Measurements from ENCODE around the gene SELENOI. TPM values are rescaled to one million over a fixed set of nuclear protein-coding genes. Genes with fewer than 3 reads are reported as not detected.
"Not testable (repeated sequence)": the region's sequence is repeated elsewhere in the genome, so short reads cannot be mapped to it uniquely, and the experiment has no call there.

SELENOI gene
- total RNA-seq, 1 donor from 2014 or later, result 41.2 TPM

GRCh38 chr2:26352892-26353291 lies 6.9 kb downstream of the SELENOI start:
- H3K36me3 Mint-ChIP-seq (ENCODE audit: low read depth), result peaks cover 5% of the 10 kb centered on the region
- H3K4me1 Mint-ChIP-seq, result peaks cover 23% of the 10 kb centered on the region
- TF ChIP-seq CTCF (conservative IDR thresholded peaks at IDR 0.05), result no peak
- H3K9me3 Mint-ChIP-seq, result no peaks in the 10 kb centered on the region
- DNase-seq (ENCODE audit: low read depth, low spot score), result no peak
- no peak overlapping the region for H3K4me3 Mint-ChIP-seq
- no peaks in the 10 kb centered on the region for H3K27me3 Mint-ChIP-seq (ENCODE audit: low read depth)
- no peak overlapping the region for H3K27ac Mint-ChIP-seq (ENCODE audit: unreplicated experiment)

GRCh38 chr2:26354469-26354868 lies 8.5 kb downstream of the SELENOI start:
- H3K4me3 Mint-ChIP-seq; H3K36me3 Mint-ChIP-seq (ENCODE audit: low read depth); H3K9me3 Mint-ChIP-seq; DNase-seq (ENCODE audit: low read depth, low spot score); H3K27ac Mint-ChIP-seq (ENCODE audit: unreplicated experiment); H3K27me3 Mint-ChIP-seq (ENCODE audit: low read depth): not testable (repeated sequence)
- H3K4me1 Mint-ChIP-seq, result peaks cover 17% of the 10 kb centered on the region

- no peak for DNase-seq (ENCODE audit: low read depth, low spot score)
- H3K4me3 Mint-ChIP-seq, result no peak overlapping the region
- H3K4me1 Mint-ChIP-seq, result peaks cover 20% of the 10 kb centered on the region
- no peak for TF ChIP-seq CTCF (conservative IDR thresholded peaks at IDR 0.05)
- no peak overlapping the region for H3K27ac Mint-ChIP-seq (ENCODE audit: unreplicated experiment)
- no peaks in the 10 kb centered on the region for H3K9me3 Mint-ChIP-seq
- H3K27me3 Mint-ChIP-seq (ENCODE audit: low read depth), result no peaks in the 10 kb centered on the region
- H3K36me3 Mint-ChIP-seq (ENCODE audit: low read depth), result peaks cover 2% of the 10 kb centered on the region
These were observed 9.4 kb downstream of the SELENOI start for GRCh38 chr2:26355038-26355995.

- no peak for TF ChIP-seq CTCF (conservative IDR thresholded peaks at IDR 0.05)
- no peaks in the 10 kb centered on the region for H3K27me3 Mint-ChIP-seq (ENCODE audit: low read depth)
- H3K9me3 Mint-ChIP-seq, result no peaks in the 10 kb centered on the region
- H3K27ac Mint-ChIP-seq (ENCODE audit: unreplicated experiment), result no peak overlapping the region
- H3K36me3 Mint-ChIP-seq (ENCODE audit: low read depth), result peaks cover 2% of the 10 kb centered on the region
- peaks cover 17% of the 10 kb centered on the region for H3K4me1 Mint-ChIP-seq
- no peak overlapping the region for H3K4me3 Mint-ChIP-seq
- no peak for DNase-seq (ENCODE audit: low read depth, low spot score)
These were observed 10.2 kb downstream of the SELENOI start for GRCh38 chr2:26356111-26356510.

GRCh38 chr2:26356771-26357170 lies 10.8 kb downstream of the SELENOI start:
- H3K27ac Mint-ChIP-seq (ENCODE audit: unreplicated experiment), result no peak overlapping the region
- no peaks in the 10 kb centered on the region for H3K9me3 Mint-ChIP-seq
- no peak overlapping the region for H3K4me3 Mint-ChIP-seq
- DNase-seq (ENCODE audit: low read depth, low spot score), result no peak
- no peaks in the 10 kb centered on the region for H3K27me3 Mint-ChIP-seq (ENCODE audit: low read depth)
- H3K4me1 Mint-ChIP-seq, result peaks cover 17% of the 10 kb centered on the region
- H3K36me3 Mint-ChIP-seq (ENCODE audit: low read depth), result peaks cover 2% of the 10 kb centered on the region
- no peak for TF ChIP-seq CTCF (conservative IDR thresholded peaks at IDR 0.05)

- no peak for DNase-seq (ENCODE audit: low read depth, low spot score)
- TF ChIP-seq CTCF (conservative IDR thresholded peaks at IDR 0.05), result no peak
- H3K27ac Mint-ChIP-seq (ENCODE audit: unreplicated experiment), result no peak overlapping the region
- no peaks in the 10 kb centered on the region for H3K9me3 Mint-ChIP-seq
- no peak overlapping the region for H3K4me3 Mint-ChIP-seq
- peaks cover 17% of the 10 kb centered on the region for H3K4me1 Mint-ChIP-seq
- no peaks in the 10 kb centered on the region for H3K36me3 Mint-ChIP-seq (ENCODE audit: low read depth)
- H3K27me3 Mint-ChIP-seq (ENCODE audit: low read depth), result no peaks in the 10 kb centered on the region
These were observed 14.0 kb downstream of the SELENOI start for GRCh38 chr2:26359886-26360473.

Data from neural crest cell (in vitro differentiated cells).